Ishikawa (cell line): Measurements from ENCODE around the gene BRD7.

Experiments
- CEBPB ChIP-seq: IDR thresholded peaks from 2 replicates; pipeline ENCODE4 v1.6.1; 2012
- CREB1 ChIP-seq: IDR thresholded peaks from 2 replicates; pipeline ENCODE4 v1.6.1; 2012; ENCODE audit warnings: low read depth
- EGR1 ChIP-seq: IDR thresholded peaks from 2 replicates; pipeline ENCODE4 v1.6.1; 2012
- EP300 ChIP-seq: IDR thresholded peaks from 2 replicates; pipeline ENCODE4 v1.6.1; 2012; ENCODE audit warnings: borderline replicate concordance
- FOXM1 ChIP-seq: IDR thresholded peaks from 2 replicates; pipeline ENCODE4 v1.6.1; 2012; ENCODE audit warnings: low read depth, borderline replicate concordance
- MAX ChIP-seq: IDR thresholded peaks from 2 replicates; pipeline ENCODE4 v1.6.1; 2012
- NFIC ChIP-seq: IDR thresholded peaks from 2 replicates; pipeline ENCODE4 v1.6.1; 2012
- RAD21 ChIP-seq: IDR thresholded peaks from 2 replicates; pipeline ENCODE4 v1.6.1; 2012; ENCODE audit warnings: low read depth
- TAF1 ChIP-seq: IDR thresholded peaks from 2 replicates; pipeline ENCODE4 v1.6.1; 2012; ENCODE audit warnings: low read depth, mild to moderate bottlenecking
- TEAD4 ChIP-seq: IDR thresholded peaks from 2 replicates; pipeline ENCODE4 v1.6.1; 2012
- YY1 ChIP-seq: IDR thresholded peaks from 2 replicates; pipeline ENCODE4 v1.6.1; 2012; ENCODE audit warnings: low read depth
- ZBTB7A ChIP-seq: IDR thresholded peaks from 2 replicates; pipeline ENCODE4 v1.6.1; 2012; ENCODE audit warnings: low read depth
- TF ChIP-seq, protein P1 (sequence below): IDR thresholded peaks from 2 replicates; pipeline ENCODE4 v1.6.1; 2012; ENCODE audit warnings: low read depth, mild to moderate bottlenecking
- TF ChIP-seq, protein P2 (sequence below): IDR thresholded peaks from 2 replicates; pipeline ENCODE4 v1.6.1; 2012

GRCh38 chr16:50414152-50414551, 45.4 kb upstream of the BRD7 start:
- no peak for TF ChIP-seq ZBTB7A
- no peak for TF ChIP-seq TAF1
- TF ChIP-seq EP300: no peak
- TF ChIP-seq RAD21: no peak
- no peak for TF ChIP-seq YY1
- no peak for TF ChIP-seq EGR1
- TF ChIP-seq, protein P1, sequence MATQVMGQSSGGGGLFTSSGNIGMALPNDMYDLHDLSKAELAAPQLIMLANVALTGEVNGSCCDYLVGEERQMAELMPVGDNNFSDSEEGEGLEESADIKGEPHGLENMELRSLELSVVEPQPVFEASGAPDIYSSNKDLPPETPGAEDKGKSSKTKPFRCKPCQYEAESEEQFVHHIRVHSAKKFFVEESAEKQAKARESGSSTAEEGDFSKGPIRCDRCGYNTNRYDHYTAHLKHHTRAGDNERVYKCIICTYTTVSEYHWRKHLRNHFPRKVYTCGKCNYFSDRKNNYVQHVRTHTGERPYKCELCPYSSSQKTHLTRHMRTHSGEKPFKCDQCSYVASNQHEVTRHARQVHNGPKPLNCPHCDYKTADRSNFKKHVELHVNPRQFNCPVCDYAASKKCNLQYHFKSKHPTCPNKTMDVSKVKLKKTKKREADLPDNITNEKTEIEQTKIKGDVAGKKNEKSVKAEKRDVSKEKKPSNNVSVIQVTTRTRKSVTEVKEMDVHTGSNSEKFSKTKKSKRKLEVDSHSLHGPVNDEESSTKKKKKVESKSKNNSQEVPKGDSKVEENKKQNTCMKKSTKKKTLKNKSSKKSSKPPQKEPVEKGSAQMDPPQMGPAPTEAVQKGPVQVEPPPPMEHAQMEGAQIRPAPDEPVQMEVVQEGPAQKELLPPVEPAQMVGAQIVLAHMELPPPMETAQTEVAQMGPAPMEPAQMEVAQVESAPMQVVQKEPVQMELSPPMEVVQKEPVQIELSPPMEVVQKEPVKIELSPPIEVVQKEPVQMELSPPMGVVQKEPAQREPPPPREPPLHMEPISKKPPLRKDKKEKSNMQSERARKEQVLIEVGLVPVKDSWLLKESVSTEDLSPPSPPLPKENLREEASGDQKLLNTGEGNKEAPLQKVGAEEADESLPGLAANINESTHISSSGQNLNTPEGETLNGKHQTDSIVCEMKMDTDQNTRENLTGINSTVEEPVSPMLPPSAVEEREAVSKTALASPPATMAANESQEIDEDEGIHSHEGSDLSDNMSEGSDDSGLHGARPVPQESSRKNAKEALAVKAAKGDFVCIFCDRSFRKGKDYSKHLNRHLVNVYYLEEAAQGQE: no peak
- no peak for TF ChIP-seq CEBPB
- TF ChIP-seq MAX: no peak
- no peak for TF ChIP-seq NFIC
- no peak for TF ChIP-seq TEAD4
- TF ChIP-seq CREB1: no peak
- TF ChIP-seq, protein P2, sequence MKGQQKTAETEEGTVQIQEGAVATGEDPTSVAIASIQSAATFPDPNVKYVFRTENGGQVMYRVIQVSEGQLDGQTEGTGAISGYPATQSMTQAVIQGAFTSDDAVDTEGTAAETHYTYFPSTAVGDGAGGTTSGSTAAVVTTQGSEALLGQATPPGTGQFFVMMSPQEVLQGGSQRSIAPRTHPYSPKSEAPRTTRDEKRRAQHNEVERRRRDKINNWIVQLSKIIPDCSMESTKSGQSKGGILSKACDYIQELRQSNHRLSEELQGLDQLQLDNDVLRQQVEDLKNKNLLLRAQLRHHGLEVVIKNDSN: no peak
- no peak for TF ChIP-seq FOXM1
